ENCODE measurements around the gene CTNND2.
"Not testable (repeated sequence)": the region's sequence is repeated elsewhere in the genome, so short reads cannot be mapped to it uniquely, and the experiment has no call there.

The CTNND2 gene

DNA sequence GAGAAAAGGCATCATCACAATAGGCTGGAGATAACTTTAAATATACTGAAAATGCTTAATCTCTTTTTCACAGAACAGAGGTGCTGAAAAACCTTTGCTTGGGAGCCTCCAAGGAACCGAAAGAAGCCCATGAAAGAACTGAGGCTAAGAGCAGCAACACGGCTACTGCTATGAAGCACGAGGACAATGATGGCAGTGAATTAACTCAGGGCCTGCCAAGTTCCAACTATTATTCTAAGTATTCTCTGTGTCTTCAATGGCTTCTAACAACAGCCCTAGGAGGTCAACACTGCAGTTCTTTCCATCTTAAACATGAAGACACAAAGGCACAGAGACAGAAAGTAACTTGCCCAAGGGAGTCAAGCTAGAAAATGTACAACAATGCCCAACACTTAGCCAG lies 850.2 kb downstream of the CTNND2 start:
- DNase-seq = no peak

DNA sequence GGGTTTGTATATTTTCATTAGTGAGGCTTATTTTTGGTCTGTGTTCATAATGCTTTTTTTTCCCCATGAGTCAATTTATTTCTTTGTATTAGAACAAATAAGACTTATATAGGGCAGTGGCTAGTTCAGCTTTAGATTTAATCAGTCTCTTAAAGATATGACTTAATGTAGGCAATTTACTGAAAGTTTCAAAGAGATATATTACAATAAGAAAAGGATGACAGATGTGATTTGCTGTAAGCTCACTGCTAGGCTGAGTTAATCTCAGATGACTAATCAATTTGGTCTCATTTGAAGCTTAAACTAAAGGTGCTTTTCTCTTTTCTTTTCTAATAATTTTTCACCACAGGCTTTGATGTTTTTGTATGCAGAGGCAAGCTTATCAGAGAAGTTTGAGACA lies 851.4 kb downstream of the CTNND2 start:
- no peak for DNase-seq

DNA sequence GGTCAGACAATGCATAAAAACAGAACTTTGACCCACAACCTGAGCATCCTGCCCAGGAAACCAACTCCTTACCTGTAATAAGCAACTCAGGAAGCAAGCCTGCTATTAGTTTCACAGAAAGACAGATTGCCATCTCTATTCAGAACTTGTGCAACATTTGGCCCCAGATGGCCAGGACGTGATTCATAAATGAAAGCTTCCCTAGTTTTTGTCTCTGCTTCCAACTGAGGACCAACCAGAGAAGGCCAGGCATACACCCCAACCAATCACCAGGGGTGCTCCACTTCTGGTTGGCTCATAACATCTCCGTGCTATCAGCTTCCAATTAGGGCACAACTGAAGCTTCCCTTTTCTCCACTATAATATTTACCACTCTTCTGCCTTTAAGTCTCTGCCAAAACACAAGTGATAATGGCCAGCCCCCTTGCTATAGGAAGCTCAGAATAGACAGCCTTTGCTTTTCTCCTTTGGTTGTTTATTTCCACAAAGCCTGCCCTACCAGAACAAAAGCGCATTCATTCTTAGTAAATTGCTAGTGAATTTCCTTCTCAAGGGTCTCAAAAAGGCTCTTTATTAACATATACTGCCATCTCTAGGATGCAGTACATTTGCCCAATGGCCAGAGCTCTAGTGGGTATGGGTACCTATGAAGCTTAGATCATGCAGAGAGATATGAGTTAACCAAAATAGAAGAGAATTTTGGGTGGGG lies 853.5 kb downstream of the CTNND2 start:
- no peak for DNase-seq

GRCh38 chr5:11048760-11049159 lies 855.5 kb downstream of the CTNND2 start:
- DNase-seq = no peak

GRCh38 chr5:11047625-11048024 lies 856.6 kb downstream of the CTNND2 start:
- no peak for DNase-seq

DNA sequence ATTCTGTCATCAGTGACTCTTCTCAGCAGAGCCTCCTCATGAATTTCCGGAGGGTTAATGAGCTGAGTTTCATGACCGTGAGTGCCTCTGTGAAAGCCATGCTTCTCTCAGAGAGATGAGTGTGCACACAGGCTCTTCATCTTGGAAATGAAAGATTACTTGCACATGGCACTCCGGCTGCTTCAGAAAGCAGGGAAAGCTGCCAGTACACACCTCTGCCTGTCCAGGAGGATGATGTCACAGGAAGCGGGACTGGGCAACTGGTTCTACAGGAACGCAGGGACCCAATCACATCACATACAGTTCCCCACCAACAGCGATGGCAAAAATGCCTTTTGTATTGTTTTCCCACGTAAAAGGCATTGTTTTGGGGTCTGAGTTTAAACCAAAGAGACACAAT lies 857.2 kb downstream of the CTNND2 start:
- DNase-seq = no peak

DNA sequence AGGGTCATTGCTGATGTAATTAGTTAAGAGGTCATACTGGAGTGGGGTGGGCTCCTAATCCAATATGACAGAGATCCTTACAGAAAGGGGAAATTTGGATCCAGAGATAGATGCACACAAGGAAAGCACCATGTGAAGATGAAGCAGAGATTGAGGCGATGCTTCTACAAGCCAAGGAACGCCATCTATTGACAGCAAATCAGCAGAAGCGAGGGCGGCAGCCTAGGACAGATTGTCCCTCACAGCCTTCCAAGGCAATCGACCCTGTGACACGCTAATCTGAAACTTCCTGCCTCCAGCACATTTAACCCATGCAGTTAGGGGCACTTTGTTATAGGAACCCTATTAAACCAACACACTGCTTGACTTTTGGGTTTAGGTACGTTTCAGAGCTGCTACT lies 858.1 kb downstream of the CTNND2 start:
- DNase-seq = no peak

GRCh38 chr5:11045411-11045810 lies 858.8 kb downstream of the CTNND2 start:
- DNase-seq = no peak

DNA sequence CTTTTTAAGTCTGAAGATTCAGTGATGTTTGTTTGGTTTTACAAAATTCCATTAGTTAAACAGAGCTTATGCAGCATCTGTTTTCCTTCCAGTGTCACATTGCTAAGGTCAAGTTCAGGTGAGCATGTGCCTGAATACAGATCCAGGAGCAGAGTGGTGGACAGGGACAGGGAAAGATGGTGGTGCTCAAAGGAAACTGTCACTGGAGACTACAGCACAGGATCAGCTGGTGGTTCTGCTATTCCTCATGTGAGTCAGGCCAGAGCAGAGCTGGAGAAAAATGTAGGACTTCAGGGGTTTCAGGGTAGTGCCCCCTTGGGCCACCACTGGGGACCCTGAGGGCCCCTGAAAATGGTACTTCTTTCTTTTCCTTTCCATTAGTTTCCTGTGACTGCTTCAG lies 859.7 kb downstream of the CTNND2 start:
- DNase-seq = no peak

DNA sequence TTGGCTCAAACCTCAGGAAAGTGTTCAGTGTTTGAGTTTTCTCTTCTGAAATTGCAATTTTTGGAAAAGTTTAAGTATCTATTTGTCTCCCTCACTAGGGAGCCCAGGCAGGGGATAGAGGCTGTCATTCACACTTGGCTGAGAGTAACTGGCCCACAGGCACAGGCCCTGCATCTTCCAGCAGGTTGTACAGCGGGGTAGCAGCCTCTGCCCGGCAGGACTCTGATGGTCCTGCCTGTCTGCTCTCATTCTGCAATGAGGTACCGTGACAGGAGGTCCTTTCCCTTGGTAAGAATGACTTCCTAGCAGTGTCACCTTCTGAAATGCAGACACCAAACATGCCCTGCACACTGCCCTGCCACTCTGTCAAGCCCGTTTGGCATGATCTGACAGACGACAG lies 860.4 kb downstream of the CTNND2 start:
- DNase-seq = no peak

DNA sequence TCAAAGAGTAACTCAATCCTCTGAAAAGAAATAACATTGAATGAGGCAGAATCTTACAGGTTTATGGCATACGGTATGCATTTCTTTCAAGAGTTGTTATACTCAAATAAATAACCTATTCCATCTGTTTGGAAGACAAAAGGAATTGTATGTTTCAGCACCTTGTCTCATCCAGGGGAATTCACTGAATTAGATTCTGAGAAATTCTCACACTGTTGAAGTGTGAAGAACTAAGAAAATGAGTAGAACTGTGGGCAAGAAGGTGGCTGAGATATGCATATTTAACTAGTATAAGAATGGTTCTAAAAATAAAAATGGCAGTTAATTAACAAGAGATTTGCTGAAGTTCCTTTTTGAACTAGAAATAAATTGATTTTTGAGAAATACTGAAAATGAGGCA lies 863.9 kb downstream of the CTNND2 start:
- no peak for DNase-seq

GRCh38 chr5:11038772-11039171 lies 865.5 kb downstream of the CTNND2 start:
- no peak for DNase-seq

DNA sequence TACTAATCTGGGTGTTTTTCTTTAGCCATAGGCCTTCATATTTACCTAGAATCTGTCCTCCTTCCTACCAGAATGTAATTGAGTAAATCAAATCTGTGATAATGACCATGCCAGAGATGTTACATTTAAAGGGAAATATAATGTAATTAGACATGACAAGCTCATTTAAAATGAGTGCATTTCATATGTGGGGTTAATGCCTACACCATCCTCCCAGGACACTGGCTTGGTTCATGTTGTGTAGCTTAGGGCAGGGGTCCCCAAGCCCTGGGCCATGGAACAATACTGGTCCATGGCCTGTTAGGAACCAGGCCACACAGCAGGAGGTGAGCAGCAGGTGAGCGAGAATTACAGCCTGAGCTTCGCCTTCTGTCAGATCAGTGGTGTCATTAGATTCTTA lies 866.3 kb downstream of the CTNND2 start:
- no peak for DNase-seq

DNA sequence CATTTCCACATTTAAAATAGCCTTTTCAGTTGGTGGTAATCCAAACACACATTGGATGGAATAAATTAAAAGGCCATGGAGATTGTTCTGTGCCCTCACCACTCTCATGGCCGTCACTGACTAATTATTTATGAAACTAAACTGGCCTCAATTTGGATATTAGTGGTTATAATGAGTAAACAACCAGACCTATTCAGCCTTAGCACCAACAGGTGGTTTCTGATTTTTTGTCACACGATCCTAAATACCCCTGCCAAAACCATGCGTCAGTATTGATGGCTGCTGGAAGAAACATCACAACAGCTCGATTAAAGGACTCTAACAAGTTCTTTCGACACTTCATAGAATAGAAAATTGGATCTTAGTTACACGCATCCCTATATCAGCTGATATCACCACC lies 867.2 kb downstream of the CTNND2 start:
- no peak for DNase-seq

DNA sequence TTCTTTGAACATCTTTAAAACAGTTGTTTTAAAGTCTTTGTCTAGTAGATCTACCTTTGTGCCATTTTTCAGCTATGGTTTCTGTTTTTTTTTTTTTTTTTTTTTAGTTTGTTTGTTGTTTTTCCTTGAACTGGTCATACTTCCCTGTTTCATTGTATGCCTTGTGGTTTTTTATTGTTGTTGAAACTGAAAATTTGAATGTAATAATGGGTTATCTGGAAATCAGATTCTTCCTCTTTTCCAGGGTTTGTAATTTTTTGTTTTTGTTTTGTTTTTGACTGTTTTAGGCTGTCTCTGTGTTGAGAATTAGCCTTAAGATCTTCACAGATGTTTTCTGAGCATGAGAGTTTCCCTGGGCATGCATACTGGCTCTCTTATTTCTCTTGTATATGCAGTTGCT lies 873.6 kb downstream of the CTNND2 start:
- no peak for DNase-seq

DNA sequence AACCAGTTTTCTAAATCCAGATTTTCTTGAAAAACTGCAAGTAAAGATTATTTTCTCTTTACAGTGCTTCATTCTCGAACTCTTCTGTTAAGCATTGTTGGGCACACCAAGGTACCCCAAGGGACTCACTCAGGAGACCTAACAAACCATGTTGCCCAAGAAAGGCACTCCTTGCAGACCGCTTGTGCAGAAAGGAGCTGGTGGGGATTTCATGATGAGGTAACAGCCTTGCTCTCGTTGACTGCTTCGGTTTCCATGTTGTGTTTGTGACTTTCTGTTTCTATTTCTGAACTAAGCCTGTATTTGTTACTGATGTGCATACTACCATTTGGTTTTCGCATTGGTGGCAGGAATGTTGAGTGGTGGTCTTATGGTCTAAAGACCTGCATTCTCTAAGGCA lies 876.6 kb downstream of the CTNND2 start:
- no peak for DNase-seq

DNA sequence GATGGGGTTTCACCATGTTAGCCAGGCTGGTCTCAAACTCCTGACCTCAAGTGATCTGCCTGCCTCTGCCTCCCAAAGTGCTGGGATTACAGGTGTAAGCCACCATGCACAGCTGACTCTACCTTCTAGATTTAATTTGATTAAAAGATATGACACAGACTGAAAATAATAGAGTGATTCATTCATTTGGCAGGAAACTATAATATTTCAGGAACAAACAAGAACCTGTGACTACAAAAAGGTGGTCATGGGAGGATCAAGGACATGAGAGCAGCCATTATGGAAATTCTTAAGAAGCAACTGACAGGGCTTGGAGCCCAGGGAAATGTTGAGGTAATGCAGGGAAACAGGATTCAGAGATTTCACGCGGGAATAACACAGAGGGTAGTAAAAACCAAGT lies 877.7 kb downstream of the CTNND2 start:
- DNase-seq = no peak

DNA sequence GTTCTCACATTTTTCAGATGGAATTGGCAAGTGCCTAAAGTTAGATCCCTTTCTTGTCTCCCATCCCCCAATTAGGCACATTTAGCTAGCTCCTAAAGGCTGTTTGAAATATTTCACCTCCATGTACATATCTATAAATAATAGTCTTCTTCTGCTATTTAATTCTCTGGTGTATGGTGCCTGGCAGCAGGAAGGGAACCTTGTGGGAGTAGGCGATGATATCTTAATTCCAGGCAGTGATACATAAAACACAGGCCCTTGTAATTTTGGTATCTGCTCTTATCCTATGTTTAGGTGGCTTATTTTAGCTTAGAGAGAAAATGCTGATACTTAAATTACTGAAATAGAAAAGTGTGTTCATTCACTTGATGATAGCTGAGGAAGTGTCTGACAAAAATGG lies 880.3 kb downstream of the CTNND2 start:
- DNase-seq = no peak

GRCh38 chr5:11013793-11014192 lies 890.5 kb downstream of the CTNND2 start:
- DNase-seq = no peak

DNA sequence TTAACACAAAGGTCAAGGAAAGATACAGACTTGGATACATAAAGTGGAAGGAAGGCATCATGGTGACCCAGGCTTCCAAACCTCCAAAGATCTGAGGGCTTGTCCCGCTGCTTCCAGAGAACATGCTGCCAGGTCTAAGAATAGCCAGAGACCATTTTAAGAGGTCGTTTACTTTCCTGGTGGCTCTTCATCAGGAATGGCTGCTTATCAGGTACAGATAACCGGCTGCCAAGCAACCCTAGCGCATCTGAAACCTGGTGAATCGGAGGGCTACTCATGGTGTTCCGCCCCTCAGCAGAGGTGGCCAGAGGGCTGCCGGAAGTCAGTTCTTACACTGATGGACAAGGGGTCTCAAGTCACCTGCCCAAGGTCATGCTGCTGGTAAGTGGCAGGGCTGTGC lies 892.0 kb downstream of the CTNND2 start:
- no peak for DNase-seq

DNA sequence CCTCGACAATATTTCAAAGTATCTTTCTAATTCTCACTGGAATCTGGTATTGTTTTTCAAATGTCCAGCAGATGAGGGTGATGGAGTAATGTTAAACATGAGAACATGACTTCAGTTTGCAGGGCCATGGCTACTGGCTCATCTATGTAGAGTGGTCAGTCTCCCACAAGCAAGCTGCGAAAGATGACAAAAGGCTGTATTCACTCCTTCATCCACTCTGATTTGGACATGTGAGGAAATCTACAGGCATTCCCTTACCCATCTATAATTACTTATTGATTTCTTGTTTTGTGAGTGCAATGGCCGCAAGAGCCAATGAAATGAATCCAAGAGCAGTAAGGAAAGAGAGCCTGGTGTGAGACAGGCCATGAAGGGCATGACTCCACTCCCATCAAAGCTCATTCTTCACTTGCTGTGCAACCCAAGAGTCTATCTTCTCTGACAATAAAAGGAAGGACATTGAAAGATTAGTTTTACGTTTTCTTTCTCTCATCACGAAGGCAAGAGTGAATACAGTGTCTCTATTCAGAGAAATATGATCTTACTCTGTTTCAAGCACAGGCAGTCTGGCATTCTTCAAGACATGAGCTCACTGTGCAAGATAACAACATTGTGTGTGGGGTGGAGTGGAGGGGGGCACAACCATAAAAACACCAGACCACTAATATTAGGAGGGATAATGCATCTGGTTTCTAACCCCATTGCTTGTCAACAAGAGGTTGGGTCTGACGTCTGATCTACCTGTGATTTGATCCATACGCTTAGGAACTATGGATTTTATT lies 893.6 kb downstream of the CTNND2 start:
- DNase-seq = no peak

DNA sequence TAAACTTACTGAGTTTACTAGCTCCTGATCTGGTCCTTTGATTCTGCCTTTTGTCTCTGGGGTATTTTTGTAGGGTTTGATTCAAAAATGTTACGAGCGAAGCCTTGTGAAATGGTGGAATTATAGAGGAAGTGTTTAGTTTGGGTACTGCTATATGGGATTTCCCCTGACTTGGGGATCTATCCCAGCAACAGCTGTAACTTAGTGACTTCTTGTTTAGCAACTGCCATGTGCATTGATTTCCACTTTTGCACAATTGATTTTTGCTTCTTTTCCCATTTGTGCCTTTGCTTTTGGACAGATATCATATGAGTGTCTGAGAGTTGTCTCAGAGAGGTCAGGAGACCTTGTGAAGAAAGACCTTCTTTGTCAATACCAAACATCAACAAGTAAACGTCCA lies 894.7 kb downstream of the CTNND2 start:
- DNase-seq = no peak

- DNase-seq = no peak
Observed at GRCh38 chr5:11007269-11007870, 896.9 kb downstream of the CTNND2 start.

DNA sequence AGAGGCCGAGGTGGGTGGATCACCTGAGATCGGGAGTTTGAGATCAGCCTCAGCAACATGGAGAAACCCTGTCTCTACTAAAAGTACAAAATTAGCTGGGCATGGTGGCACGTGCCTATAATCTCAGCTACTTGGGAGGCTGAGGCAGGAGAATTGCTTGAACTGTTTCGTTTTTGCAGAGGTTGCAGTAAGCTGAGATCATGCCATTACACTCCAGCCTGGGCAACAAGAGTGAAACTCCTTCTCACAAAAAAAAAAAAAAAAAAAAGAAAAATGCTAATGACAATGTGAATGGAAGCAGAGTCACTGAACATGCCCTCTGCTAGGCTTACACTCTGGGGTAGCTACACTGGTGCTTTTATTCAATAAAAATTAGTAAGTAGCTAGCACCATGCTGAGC lies 899.7 kb downstream of the CTNND2 start:
- not testable (repeated sequence) for DNase-seq

Measured in activated CD4-positive, CD25-positive, alpha-beta regulatory T cell (primary cell).